HG03139 (cell line): ENCODE results near the gene CDK12.

Source experiments
- ATAC-seq: cut with Tn5 transposase; IDR thresholded peaks from one replicate; pipeline ENCODE4 v1.9.1; 2021; ENCODE audit not compliant: unreplicated experiment

The CDK12 gene

DNA sequence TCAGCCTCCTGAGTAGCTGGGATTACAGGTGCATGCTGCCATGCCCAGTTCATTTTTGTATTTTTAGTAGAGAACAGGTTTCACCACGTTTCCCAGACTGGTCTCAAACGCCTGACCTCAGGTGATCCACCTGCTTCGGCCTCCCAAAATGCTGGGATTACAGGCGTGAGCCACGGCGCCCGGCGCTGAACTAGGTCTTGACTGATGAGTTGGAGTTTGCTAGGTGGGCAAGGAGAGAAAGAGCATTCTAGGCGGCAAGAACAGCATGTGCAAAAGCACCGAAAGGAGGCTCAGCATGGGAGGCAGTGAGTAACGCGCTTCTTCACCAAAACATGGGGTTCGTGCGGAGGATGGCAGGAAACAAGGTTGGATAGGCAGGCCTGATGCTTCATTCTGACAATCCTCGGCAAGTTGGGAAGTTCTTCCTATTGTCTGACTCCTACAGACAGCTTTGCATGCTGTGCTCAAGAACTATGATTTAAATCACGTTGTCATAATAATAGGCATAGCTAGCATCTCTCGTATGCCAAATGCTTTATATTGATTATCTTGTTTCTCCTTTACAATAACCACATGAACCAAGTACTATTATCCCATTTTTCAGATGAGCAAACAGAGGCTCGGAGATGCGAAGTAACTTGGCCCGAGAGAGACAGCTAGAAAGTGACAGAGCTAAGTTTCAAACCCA is 119.9 kb downstream of the CDK12 start:
- ATAC-seq = no peak

- no peak for ATAC-seq
Measured at GRCh38 chr17:39581759-39582085, 120.4 kb downstream of the CDK12 start.

DNA sequence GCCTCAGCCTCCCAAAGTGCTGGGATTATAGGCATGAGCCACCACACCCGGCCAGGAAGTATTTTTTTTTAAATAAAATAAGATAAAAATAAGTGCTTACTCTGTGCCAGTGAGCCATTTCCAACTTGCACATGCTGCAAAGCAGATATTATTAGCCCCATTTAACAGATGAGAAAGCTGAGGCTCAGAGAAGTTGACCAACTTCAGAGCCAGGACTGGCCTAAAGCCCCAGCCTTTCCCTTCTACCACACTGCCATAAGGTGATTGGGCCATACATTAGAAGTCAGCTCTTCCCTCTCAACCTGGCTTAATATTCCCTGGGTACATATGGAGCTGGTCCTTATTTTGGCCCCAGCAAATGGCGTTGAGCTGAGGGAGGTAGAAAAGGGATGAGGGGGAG is 121.4 kb downstream of the CDK12 start:
- ATAC-seq = no peak
